H1 (cell line): ENCODE data around the gene EXT2. TPM values are rescaled to one million over a fixed set of nuclear protein-coding genes. Genes with fewer than 3 reads are reported as not detected.

Experiments
- RAD21 ChIP-seq, 2 experiments: IDR thresholded peaks in 1 of 2; conservative IDR thresholded peaks in 1 of 2; 2 replicates each; pipeline ENCODE4 v1.6.1; 2011; ENCODE audit warnings: low read depth in 2 of 2, low read length in 2 of 2, improper control_type of control experiment in 1 of 2, inconsistent platforms in 1 of 2, mild to moderate bottlenecking in 1 of 2, moderate library complexity in 1 of 2
- RBBP5 ChIP-seq: IDR thresholded peaks from 2 replicates; pipeline ENCODE4 v1.7.1; 2012; ENCODE audit warnings: low read depth, mild to moderate bottlenecking, inconsistent platforms, low read length, moderate library complexity, borderline replicate concordance
- YY1 ChIP-seq: IDR thresholded peaks from 2 replicates; pipeline ENCODE4 v1.6.1; 2011; ENCODE audit warnings: low read depth, mild to moderate bottlenecking, low read length
- polyA plus RNA-seq, 7 experiments: library from polyadenylated mRNA; depleted of rRNA in 3 of 7; stranded (reverse) in 5 of 7; unstranded in 2 of 7; fragments of >200 nt in 5 of 7; fragments of 200-250 nt in 2 of 7; gene quantifications; 1 replicate in 5 of 7; 2 replicates in 1 of 7; 4 replicates in 1 of 7; pipeline versions ENCODE4 v1.2.1 to v1.2.3, GENCODE V29; 2011 to 2013; ENCODE audit warnings: missing spikeins in 2 of 7, mixed read lengths in 2 of 7
- total RNA-seq: library from RNA; stranded (reverse); fragmentation: NEBNext Ultra II Directional; extraction: Animal tissue kit (Norgen Biotek cat#: 25700); gene quantifications from 2 replicates; pipeline ENCODE4 v1.2.1, GENCODE V29; 2021

EXT2 gene
- total and polyA plus RNA-seq, 2 of the 8 experiments (the other 6 are each of a cell fraction or from before 2014, with no cell fraction given) = 29.8 to 42.8 TPM

DNA sequence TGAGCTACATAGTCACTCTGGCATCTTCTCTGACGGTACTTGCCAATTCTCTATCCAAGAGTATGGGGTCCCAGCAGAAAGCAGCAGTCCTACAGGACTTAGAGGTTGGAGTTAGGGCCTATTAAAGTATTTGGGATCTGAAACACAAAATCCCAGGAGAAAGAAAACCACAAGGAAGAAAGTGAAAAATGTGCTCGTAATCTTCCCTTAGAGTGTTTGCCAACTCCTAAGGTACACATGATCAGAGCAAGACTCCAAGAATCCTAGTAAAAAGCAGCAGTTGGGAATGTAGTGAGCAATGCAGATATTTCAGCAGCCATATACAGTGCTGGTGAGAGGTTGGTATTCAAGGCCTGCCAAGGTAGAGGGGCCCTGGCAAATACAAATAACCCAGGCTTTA lies 71.6 kb downstream of the EXT2 start (continued):
- TF ChIP-seq RBBP5 (no peak), YY1 (no peak), RAD21 (IDR thresholded peaks at IDR 0.05 in 1 of 2, conservative IDR thresholded peaks at IDR 0.05 in 1 of 2; ENCODE audit: low read depth in 2 of 2, low read length in 2 of 2) (no peak)
- TF ChIP-seq, all 59 proteins: peak for 0
